Measurements from ENCODE around the gene IGSF6.
"Not testable (repeated sequence)": the region's sequence is repeated elsewhere in the genome, so short reads cannot be mapped to it uniquely, and the experiment has no call there.

IGSF6 gene

DNA sequence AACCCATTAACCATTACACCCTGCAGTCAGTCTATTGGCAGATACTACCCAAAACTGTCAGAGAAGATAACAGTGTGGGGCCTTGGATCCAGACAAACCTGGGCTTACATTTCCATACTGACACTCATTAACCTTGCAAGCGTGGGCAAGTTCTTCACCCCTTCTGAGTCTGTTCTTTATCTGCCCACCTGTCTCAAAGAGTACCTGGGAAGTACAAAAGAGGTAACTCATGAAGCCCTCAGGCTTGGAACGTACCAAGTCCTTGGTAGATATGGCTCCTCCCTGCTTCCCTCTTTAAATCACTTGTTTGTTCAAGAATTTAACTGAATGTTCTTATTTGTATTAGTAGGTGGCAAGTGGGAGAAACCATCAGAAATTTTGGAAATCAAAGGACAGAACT is 2.5 kb upstream of the IGSF6 start:
- FAIRE-seq, result no peak
- no peak for DNase-seq (ENCODE audit: extremely low spot score, insufficient read length, low read depth)

DNA sequence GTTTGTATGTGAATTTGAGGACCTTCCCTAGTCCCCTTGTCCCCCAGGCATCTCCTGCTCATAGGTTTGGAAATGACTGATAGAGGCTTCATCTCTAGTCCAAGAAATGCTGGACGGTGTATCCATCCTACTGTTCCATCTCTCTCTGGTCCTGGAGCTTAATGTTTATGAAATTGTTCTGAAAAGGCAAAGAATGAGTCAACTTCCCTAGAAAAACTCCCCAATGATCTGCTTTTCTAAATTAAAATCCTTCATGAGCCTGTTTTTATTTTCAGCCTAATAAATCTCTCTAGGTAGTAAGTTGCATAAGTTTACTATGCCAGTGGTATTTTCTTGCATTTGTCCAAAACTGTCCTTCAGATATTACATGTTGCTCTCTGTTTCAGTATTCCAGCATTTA is 2.1 kb upstream of the IGSF6 start:
- DNase-seq (ENCODE audit: extremely low spot score, insufficient read length, low read depth) (no peak), FAIRE-seq (no peak)

DNA sequence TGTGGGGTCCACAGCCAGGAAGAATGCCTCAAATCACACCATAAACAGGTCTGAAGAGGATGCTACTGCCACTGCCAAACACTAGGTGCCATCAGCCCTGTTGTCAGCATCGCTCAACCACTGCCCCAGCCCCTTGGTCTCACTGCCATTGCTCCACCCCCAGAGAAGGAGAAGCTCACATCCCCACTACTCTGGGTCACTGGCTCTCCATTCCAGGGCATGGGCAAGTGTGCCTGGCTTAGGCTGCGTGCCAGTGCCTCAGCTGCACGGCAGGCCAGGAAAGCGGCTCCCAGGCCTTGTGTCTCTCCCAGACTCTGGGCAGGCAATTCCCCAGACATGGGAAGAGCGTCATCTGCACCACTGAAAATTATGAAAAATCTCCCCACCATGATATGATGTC is 1.2 kb upstream of the IGSF6 start:
- DNase-seq (ENCODE audit: extremely low spot score, insufficient read length, low read depth) (no peak), FAIRE-seq (no peak)

DNA sequence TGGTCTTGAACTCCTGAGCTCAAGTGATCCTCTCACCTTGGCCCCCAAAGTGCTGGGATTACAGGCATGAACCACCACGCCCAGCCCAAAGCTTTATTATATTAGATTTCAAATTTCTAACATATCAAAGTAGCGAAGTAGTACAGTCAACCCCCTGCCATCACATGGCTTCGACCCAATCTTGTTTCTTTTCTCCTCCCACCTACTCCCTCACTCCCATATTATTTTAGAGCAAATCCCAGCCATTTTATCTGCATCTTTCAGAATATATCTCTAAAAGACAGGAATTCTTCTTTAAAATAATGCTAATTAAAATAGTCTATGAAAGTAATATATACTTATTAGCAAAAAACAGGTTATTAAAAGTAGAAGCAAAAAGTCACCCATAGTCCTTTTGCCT is 893 bp downstream of the IGSF6 start:
- no peak for FAIRE-seq
- DNase-seq (ENCODE audit: extremely low spot score, insufficient read length, low read depth), result no peak

GRCh38 chr16:21650521-21650920 is 1.9 kb downstream of the IGSF6 start:
- no peak for FAIRE-seq
- no peak for DNase-seq (ENCODE audit: extremely low spot score, insufficient read length, low read depth)

DNA sequence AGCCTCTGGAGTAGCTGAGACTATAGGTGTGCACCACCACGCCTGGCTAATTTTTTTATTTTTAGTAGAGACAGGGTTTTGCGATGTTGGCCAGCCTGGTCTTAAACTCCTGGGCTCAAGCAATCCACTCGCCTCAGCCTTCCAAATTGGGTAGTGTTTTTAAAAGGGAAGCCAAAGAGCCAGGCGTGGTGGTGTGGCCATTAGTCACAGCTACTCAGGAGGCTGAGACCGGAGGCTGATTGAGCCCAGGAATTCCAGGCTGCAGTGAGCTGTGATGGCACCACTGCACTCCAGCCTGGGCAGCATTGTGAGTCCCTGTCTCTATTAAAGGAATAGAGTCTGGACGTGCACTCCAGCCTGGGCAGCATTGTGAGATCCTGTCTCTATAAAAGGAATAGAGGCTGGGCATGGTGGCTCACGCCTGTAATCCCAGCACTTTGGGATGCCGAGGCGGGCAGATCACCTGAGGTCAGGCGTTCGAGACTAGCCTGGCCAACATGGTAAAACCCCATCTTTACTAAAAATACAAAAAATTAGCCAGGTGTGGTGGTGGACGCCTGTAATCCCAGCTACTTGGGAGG is 2.5 kb downstream of the IGSF6 start:
- FAIRE-seq; DNase-seq (ENCODE audit: extremely low spot score, insufficient read length, low read depth): not testable (repeated sequence)

- no peak for DNase-seq (ENCODE audit: extremely low spot score, insufficient read length, low read depth)
- no peak for FAIRE-seq
Observed at GRCh38 chr16:21647562-21648164, 4.7 kb downstream of the IGSF6 start.

DNA sequence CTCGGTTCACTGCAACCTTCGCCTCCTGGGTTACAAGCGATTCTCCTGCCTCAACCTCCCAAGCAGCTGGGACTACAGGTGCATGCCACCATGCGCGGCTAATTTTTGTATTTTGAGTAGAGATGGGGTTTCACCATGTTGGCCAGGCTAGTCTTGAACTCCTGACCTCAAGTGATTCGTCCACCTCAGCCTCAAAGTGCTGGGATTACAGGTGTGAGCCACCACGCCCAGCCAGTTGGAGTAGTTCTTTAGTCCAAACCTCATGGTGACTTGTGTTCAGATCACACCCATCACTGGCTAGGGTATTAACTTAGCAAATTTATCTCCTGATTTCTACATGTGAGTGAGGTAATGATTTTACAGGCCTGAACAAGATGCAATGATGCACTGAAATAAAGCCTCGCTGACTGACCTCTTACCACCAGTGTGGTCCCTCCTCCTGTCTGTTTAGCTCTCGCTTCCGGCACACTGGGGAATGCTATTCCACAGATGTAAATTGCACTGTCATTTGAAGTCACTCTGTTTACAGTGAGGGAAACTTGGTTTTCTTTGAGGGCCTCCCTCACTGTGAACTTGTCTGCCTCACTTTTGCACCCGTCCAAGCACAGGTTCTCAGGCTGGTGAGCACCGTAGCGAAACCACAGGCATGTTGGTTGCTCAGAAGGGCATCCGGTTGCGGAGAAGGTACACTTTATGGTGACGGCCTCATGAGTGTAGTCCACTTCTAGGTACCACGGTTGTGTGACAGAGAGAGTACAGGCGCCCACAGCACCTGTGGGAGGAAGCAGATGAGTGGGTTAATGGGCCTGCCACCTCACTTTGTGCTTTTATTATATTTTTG is 5.5 kb downstream of the IGSF6 start:
- DNase-seq (ENCODE audit: extremely low spot score, insufficient read length, low read depth) (peak; percentile 62), FAIRE-seq (peak; percentile 98)

GRCh38 chr16:21646091-21646490 is 6.3 kb downstream of the IGSF6 start:
- DNase-seq (ENCODE audit: extremely low spot score, insufficient read length, low read depth) (no peak), FAIRE-seq (peak; percentile 12)

DNA sequence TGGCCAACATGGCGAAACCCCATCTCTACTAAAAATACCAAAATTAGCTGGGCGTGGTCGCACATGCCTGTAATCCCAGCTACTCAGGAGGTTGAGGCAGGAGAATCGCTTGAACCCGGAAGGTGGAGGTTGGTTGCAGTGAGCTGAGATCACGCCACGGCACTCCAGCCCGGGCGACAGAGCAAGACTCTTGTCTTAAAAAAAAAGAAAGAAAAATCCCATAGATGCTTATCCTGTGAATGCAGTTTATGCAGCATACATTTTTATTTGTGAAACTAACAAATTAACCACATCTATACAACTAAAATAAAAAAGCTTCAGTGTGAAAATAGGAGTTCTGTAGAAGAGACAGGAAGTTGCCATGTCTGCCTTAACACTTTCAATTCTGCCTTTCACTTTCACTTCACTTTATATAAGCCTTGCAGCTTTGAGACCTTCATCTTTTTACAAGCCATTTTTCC is 7.1 kb downstream of the IGSF6 start:
- peak; percentile 91 for FAIRE-seq
- peak; percentile 38 for DNase-seq (ENCODE audit: extremely low spot score, insufficient read length, low read depth)

DNA sequence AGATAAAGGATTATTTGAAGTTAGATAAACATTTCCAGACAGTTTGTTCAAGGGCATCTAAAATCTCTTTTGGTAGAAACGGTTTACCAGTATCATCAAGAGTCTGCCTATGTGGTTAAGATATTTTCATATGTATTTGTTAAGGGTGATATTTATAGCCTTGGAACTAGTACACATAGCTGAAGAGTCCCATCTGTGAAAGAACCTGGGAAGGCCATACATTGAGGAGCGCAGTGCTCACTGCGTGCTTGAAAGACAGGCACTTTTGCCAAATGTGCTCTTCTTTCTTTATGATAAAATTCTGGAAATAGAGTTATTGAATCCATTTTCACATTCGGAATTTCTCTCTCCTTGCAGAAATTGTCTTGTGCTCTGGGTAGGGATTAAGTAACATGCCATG is 7.7 kb downstream of the IGSF6 start:
- DNase-seq (ENCODE audit: extremely low spot score, insufficient read length, low read depth) (no peak), FAIRE-seq (no peak)

GRCh38 chr16:21643785-21644184 is 8.6 kb downstream of the IGSF6 start:
- FAIRE-seq, result no peak

DNA sequence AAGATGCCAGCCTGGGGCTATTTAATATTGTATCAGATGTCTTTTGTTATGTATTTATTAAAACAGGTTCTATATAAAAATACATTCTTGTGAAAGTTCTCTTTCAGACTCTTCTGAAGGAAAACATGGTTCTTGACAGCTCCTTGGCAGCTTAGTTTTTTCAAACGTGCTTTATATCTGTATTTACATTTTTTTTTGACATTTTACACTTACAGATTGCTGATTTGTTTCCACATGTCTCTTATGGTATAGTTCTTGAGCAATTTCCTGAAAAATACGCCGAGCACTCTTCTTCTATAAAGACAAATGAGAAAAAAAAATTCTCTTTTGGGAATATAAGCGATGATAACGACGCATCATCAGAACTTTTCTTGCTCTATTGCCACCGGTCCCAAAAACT is 9.5 kb downstream of the IGSF6 start:
- DNase-seq (ENCODE audit: extremely low spot score, insufficient read length, low read depth) (no peak), FAIRE-seq (no peak)

More at GRCh38 chr16:21643785-21644184, 8.6 kb downstream of the IGSF6 start:
- DNase-seq (ENCODE audit: extremely low spot score, insufficient read length, low read depth), result no peak

DNA sequence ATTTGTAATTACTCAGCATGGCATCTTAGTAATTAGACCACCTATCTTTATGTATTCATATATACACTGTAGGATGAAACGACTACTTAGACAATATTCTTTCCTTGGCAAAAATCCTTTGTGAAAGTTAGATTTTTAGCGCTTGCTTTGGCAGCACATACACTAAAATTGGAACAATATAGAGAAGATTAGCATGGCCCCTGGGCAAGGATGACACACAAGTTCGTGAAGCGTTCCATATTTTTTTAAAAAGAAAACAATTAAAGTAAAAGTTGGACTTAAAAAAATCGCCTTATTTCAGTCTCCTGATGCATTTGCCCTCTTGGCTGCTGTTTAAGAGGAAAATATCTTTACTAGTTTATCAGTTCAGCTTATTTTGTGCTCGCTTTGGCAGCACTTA is 10.5 kb downstream of the IGSF6 start:
- DNase-seq (ENCODE audit: extremely low spot score, insufficient read length, low read depth), result no peak

DNA sequence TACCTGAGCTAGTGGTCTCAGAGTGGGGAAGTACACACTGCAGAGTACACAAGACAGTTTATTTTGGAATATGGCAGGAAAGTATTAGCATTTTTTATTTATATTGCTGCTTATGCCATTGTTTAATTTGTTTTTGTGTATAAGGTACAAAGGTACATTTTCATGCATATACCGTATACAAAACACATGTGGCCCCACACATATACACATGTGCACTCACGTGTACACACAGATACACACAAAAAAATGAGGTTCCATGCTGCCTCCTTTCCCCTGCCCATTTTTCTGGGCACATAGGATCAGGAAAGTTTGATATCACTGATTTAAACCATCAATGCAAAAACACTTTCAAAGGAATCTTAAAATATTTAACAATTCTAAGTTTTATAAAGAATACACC is 12.9 kb downstream of the IGSF6 start:
- no peak for FAIRE-seq
- DNase-seq (ENCODE audit: extremely low spot score, insufficient read length, low read depth), result no peak

More for the DNA sequence above, 10.5 kb downstream of the IGSF6 start:
- no peak for FAIRE-seq

- no peak for DNase-seq (ENCODE audit: extremely low spot score, insufficient read length, low read depth)
- FAIRE-seq, result peak; percentile 33
Observed at GRCh38 chr16:21638573-21638975, 13.8 kb downstream of the IGSF6 start.

GRCh38 chr16:21637032-21637968 is 15.1 kb downstream of the IGSF6 start:
- no peak for FAIRE-seq

DNA sequence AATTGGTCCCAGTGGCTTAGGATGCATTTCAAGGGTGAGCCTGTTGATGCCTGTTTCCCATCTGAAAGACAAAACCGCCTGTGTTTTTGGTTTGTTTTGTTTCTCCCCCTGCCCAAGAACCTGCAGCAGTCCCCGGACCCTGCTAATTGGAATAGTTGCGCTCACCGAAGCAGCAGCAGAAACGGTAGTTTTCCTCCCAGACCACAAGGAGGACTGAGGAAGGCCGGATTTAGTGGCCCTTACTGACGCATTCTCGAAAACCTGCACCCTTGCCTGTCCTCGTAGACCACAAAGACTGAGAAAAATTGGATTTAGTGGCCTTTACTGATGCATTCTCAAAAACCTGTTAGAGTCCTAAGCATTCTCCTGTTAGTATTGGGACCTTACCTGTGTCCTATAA is 16.7 kb downstream of the IGSF6 start:
- FAIRE-seq; DNase-seq (ENCODE audit: extremely low spot score, insufficient read length, low read depth): not testable (repeated sequence)

More at GRCh38 chr16:21637032-21637968, 15.1 kb downstream of the IGSF6 start:
- DNase-seq (ENCODE audit: extremely low spot score, insufficient read length, low read depth), result no peak

DNA sequence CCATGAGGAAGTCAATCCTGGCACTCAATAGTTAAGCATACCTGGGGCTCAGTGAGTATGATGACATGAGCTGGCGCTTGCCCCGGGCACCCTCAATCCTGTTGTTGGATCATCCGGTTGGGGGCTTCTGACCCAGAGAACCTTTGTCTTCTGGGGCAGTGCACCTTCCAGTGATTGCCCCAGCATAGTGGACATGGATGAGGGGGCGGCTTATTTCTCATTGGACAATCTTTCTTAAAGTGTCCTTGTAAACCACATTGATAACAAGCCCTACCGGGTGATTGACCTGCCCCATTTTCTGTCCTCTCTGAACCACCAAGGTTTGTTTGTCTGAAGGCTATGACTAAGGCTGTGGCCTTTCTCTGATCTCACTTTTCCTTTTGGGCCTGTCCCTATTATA is 18.2 kb downstream of the IGSF6 start:
- no peak for DNase-seq (ENCODE audit: extremely low spot score, insufficient read length, low read depth)
- no peak for FAIRE-seq
